Karpas-422 (cell line): Measurements from ENCODE around the gene DHRS7B. TPM values are rescaled to one million over a fixed set of nuclear protein-coding genes. Genes with fewer than 3 reads are reported as not detected.
A peak's percentile ranks its signal among the peaks of the same experiment; 100 is the strongest.

Experiments
- DNase-seq: peaks from one replicate; pipeline ENCODE4 v3.0.0-alpha.2; 2015
- H2AFZ ChIP-seq: fragments of 200-600 bp; sonication (generic); 2 replicates; pipeline ENCODE4 v1.6.1; 2014; ENCODE audit warnings: antibody characterized with exemption, low read length, mixed read lengths
- H3K27ac ChIP-seq: fragments of 200-600 bp; sonication (generic); 2 replicates; pipeline ENCODE4 v1.5.1; 2014; ENCODE audit warnings: mild to moderate bottlenecking, low read length, moderate library complexity
- H3K27me3 ChIP-seq: fragments of 200-600 bp; sonication (generic); 2 replicates; pipeline ENCODE4 v1.6.1; 2014; ENCODE audit warnings: low read length, mixed read lengths
- H3K36me3 ChIP-seq: fragments of 200-600 bp; sonication (generic); 2 replicates; pipeline ENCODE4 v1.6.1; 2014; ENCODE audit warnings: low read length, mixed read lengths; ENCODE audit not compliant: insufficient read depth
- H3K4me1 ChIP-seq: fragments of 200-600 bp; sonication (generic); 2 replicates; pipeline ENCODE4 v1.6.1; 2014; ENCODE audit warnings: mild to moderate bottlenecking, low read length, mixed read lengths
- H3K4me2 ChIP-seq: fragments of 200-600 bp; sonication (generic); 2 replicates; pipeline ENCODE4 v1.6.1; 2014; ENCODE audit warnings: low read length, low read depth, mild to moderate bottlenecking; ENCODE audit not compliant: poor library complexity, severe bottlenecking
- H3K4me3 ChIP-seq: fragments of 200-600 bp; sonication (generic); 2 replicates; pipeline ENCODE4 v1.5.1; 2014; ENCODE audit warnings: mild to moderate bottlenecking, antibody characterized with exemption, low read length, mixed read lengths
- H3K79me2 ChIP-seq: fragments of 200-600 bp; sonication (generic); 2 replicates; pipeline ENCODE4 v1.6.1; 2014; ENCODE audit warnings: mild to moderate bottlenecking, low read length, mixed read lengths
- H3K9ac ChIP-seq: fragments of 200-600 bp; sonication (generic); 2 replicates; pipeline ENCODE4 v1.6.0; 2014; ENCODE audit warnings: low read length
- H3K9me2 ChIP-seq: fragments of 200-600 bp; sonication (generic), shearing (Covaris generic); replicated peaks from 2 replicates; pipeline ENCODE4 v1.6.0; 2014; ENCODE audit warnings: mild to moderate bottlenecking, low read length, moderate library complexity; ENCODE audit not compliant: insufficient read depth
- H3K9me3 ChIP-seq: fragments of 300-700, 200-600 bp; sonication (generic); 2 replicates; pipeline ENCODE4 v1.6.1; 2014; ENCODE audit warnings: low read length, mixed read lengths
- H4K20me1 ChIP-seq: fragments of 200-600 bp; sonication (generic); 2 replicates; pipeline ENCODE4 v1.6.1; 2014; ENCODE audit warnings: mild to moderate bottlenecking, antibody characterized with exemption, low read length, low read depth; ENCODE audit not compliant: insufficient read depth
- total RNA-seq: library from RNA; depleted of rRNA; stranded (reverse); fragments of >200 nt; shearing (Covaris generic); gene quantifications from 2 replicates; pipeline ENCODE4 v1.2.3, GENCODE V29; 2014; ENCODE audit warnings: low replicate concordance

The DHRS7B gene
- total RNA-seq, 1 experiment from 2014 or later, result 2.2 TPM

DNA sequence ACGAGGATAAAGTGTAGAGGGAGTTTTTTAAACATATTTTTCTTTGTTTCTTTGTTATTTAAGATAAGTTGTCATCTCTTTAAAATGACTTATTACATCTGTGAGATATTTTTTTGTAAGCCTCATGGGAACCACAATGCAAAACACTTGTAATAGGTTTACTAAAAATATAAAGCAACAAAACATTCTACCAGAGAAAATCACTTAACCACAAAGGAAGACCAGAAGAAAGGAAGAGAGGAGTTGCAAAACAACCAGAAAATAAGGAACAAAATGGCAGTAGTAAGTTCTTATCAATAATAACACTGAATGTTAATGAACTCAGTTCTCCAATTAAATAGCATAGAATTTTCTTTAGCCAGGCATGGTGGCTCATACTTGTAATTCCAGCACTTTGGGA, 22.9 kb downstream of the DHRS7B start:
- Histone ChIP-seq H4K20me1 (no peaks in the 10 kb centered on the region), H3K9me2 (no peaks in the 10 kb centered on the region), H3K36me3 (no peaks in the 10 kb centered on the region), H3K4me1 (no peaks in the 10 kb centered on the region), H2AFZ (no peak overlapping the region), H3K27ac (no peak overlapping the region), H3K9ac (no peak overlapping the region), H3K4me2 (no peak overlapping the region), H3K9me3 (no peaks in the 10 kb centered on the region), H3K79me2 (no peaks in the 10 kb centered on the region), H3K4me3 (no peak overlapping the region), H3K27me3 (no peaks in the 10 kb centered on the region)
- DNase-seq, result no peak

DNA sequence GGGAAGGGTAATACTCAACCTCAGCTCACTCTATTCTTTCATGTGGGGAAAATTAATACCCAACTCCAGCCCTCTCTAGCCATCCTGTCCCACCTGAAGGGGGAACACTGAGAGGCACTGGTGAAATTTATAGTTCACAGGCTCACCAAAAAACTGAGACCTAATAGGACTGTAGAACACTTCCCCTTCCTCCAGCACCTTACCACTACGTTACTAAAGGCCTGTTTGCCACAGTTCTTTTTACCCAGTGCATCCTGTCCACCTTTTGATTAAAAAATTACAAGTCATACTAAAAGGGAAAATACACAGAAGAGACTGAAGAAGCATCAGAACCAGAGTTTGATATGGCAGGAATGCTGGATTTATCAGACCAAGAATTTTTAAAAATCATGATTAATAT, 26.0 kb downstream of the DHRS7B start:
- H3K9me3 ChIP-seq, result no peaks in the 10 kb centered on the region
- H3K4me3 ChIP-seq, result no peak overlapping the region
- no peaks in the 10 kb centered on the region for H4K20me1 ChIP-seq
- DNase-seq, result no peak
- H2AFZ ChIP-seq, result no peak overlapping the region
- H3K4me2 ChIP-seq, result no peak overlapping the region
- H3K4me1 ChIP-seq, result no peaks in the 10 kb centered on the region
- no peaks in the 10 kb centered on the region for H3K36me3 ChIP-seq
- H3K9me2 ChIP-seq, result no peaks in the 10 kb centered on the region
- H3K27me3 ChIP-seq, result no peaks in the 10 kb centered on the region
- H3K27ac ChIP-seq, result no peak overlapping the region
- no peak overlapping the region for H3K9ac ChIP-seq
- no peaks in the 10 kb centered on the region for H3K79me2 ChIP-seq

DNA sequence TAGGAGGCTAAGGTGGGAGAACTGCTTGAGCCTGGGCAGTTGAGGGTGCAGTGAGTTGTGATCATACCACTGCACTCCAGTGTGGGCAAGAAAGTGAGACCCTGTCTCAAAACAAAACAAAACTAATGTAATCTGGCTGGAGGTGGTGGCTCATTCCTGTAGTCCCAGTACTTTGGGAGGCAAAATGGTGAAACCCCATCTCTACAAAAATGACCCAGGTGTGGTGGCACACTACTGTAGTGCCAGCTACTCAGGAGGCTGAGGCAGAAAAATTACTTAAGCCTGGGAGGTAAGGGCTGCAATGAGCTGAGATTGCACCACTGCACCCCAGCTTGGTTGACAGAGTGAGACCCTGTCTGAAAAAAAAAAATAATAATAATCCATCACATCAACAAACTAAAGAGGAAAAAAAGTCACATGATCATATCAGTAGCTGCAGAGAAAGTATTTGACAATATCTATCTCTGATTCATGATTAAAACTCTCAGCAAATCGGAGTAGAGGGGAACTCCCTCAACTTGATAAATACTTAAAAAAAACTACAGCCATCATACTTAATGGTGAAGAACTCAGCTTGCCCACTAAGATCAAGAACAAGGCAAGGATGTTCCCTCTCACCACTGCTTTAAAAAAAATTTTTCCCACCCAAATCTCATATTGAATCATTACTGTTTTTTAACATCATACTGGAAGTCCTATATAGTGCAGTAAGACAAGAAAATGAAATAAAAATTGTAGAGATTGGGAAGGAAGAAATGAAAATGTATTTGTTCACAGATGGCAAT, 31.0 kb downstream of the DHRS7B start:
- H3K79me2 ChIP-seq, result no peaks in the 10 kb centered on the region
- no peaks in the 10 kb centered on the region for H4K20me1 ChIP-seq
- H3K9me2 ChIP-seq, result no peaks in the 10 kb centered on the region
- H3K4me1 ChIP-seq, result no peaks in the 10 kb centered on the region
- DNase-seq, result no peak
- no peak overlapping the region for H3K27ac ChIP-seq
- H3K36me3 ChIP-seq, result no peaks in the 10 kb centered on the region
- no peak overlapping the region for H3K9ac ChIP-seq
- H2AFZ ChIP-seq, result no peak overlapping the region
- no peak overlapping the region for H3K4me3 ChIP-seq
- no peaks in the 10 kb centered on the region for H3K27me3 ChIP-seq
- H3K9me3 ChIP-seq, result no peaks in the 10 kb centered on the region
- no peak overlapping the region for H3K4me2 ChIP-seq

DNA sequence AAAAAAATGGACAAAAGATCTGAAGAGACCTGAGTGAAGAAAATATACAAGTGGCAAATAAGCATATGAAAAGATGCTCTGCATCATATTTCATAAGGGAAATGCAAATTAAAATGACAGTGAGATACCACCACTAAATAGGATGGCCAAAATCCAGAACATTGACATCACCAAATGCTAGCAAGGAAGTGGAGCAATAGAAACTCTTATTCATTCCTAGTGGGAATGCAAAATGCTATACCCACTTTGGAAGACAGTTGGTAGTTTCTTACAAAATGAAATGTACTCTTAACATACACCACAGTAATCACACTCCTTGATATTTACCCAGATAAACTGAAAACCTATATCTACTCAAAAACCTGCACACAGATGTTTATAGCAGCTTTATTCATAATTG, 33.6 kb downstream of the DHRS7B start:
- no peaks in the 10 kb centered on the region for H3K9me3 ChIP-seq
- no peaks in the 10 kb centered on the region for H3K79me2 ChIP-seq
- H4K20me1 ChIP-seq, result no peaks in the 10 kb centered on the region
- no peak overlapping the region for H3K9ac ChIP-seq
- H2AFZ ChIP-seq, result no peak overlapping the region
- H3K4me3 ChIP-seq, result no peak overlapping the region
- no peak overlapping the region for H3K4me2 ChIP-seq
- DNase-seq, result no peak
- no peaks in the 10 kb centered on the region for H3K9me2 ChIP-seq
- H3K36me3 ChIP-seq, result no peaks in the 10 kb centered on the region
- no peak overlapping the region for H3K27ac ChIP-seq
- no peaks in the 10 kb centered on the region for H3K4me1 ChIP-seq
- H3K27me3 ChIP-seq, result no peaks in the 10 kb centered on the region

DNA sequence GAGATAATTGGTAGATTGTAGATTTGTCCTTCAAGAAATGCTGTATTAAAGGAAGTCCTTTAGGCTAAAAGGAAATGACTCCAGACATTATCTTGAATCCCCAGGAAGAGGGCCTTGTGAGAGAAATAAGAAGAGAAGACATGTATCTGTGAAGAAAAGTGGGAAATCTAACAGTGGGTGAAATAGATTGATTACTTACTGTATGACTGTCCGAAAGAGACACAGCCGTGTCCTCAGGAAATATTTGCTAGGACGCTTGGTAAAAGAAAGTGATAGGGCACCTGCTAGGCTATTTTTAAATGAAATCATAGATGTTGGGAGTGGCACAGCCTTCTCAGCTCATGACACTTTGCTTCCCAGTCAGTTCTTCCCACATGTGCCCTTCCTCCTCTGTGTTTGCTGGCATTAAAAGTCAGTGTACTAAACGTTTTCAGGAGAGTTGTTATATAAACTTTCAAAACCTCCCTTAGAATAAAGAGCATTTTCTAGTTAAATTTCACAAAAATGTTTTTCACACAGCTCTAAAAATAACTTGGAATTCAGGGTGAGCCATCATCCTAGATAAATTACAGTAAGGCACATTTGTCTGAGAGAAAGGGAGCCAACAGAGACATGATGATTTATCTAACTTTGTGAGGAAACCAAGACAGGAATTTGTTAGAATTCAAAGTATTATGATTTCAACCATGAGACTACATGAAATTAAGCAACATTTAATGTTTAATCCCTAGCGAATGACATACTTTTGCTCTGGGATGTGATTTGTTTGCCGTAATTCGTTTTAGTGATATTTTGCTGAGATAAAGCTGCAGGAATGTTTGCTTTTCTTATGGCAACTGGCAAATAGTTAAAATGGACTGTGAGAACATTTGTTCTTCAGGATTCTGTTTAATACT, 35.0 kb downstream of the DHRS7B start:
- Histone ChIP-seq H3K4me3 (no peak overlapping the region), H3K27me3 (no peaks in the 10 kb centered on the region), H3K36me3 (no peaks in the 10 kb centered on the region), H3K9me2 (no peaks in the 10 kb centered on the region), H2AFZ (no peak overlapping the region), H3K27ac (no peak overlapping the region), H3K9me3 (no peaks in the 10 kb centered on the region), H3K4me2 (no peak overlapping the region), H3K4me1 (no peaks in the 10 kb centered on the region), H3K9ac (no peak overlapping the region), H3K79me2 (no peaks in the 10 kb centered on the region), H4K20me1 (no peaks in the 10 kb centered on the region)
- DNase-seq, result no peak

DNA sequence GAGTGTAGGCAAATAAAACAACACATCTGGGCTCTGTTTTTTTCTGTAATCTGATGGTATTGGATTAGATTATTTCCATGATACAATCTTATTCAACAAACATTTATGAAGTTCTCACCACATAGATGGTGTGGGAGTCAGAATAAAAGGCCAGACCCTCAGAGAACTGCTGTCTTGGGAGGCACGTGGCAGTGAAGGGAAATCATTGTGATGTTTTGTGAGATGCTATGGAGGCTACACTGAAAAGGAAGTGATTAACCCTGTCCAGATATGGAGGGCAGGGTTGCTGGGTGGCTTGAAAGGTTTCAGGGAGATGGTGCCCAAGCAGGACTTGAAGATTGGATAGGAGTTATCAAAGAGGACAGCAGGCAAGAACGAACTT, 35.6 kb downstream of the DHRS7B start:
- Histone ChIP-seq H3K9me2 (no peaks in the 10 kb centered on the region), H2AFZ (no peak overlapping the region), H3K36me3 (no peaks in the 10 kb centered on the region), H3K9me3 (no peaks in the 10 kb centered on the region), H3K27me3 (no peaks in the 10 kb centered on the region), H4K20me1 (peaks cover 3% of the 10 kb centered on the region; the same call in 1 of the 2 replicates), H3K4me2 (no peak overlapping the region), H3K27ac (no peak overlapping the region), H3K4me1 (no peaks in the 10 kb centered on the region), H3K9ac (no peak overlapping the region), H3K4me3 (no peak overlapping the region), H3K79me2 (no peaks in the 10 kb centered on the region)
- DNase-seq, result no peak

DNA sequence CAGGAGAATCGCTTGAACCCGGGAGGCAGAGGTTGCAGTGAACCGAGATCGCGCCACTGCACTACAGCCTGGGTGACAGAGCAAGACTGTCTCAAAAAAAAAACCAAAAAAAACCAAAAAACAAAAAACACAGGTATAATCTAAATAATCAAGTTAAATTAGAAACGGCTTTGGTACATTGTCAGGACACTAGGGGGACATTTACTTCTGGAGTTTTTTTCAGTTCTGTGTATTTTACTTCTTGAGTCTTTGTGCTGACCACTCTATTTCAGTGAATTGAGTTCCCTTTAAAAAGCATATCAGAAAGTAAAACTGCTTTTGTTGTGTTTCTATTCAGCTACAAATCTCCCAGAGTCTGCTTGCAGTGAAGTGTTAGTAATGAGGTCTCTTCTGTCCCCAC, 36.3 kb downstream of the DHRS7B start:
- Histone ChIP-seq H4K20me1 (peaks cover 4% of the 10 kb centered on the region; the same call in 1 of the 2 replicates), H3K9me3 (no peaks in the 10 kb centered on the region), H3K79me2 (no peaks in the 10 kb centered on the region), H3K4me1 (no peaks in the 10 kb centered on the region), H3K4me2 (no peak overlapping the region), H3K36me3 (no peaks in the 10 kb centered on the region), H3K27ac (no peak overlapping the region), H3K9ac (no peak overlapping the region), H3K9me2 (no peaks in the 10 kb centered on the region), H3K4me3 (no peak overlapping the region), H3K27me3 (no peaks in the 10 kb centered on the region), H2AFZ (no peak overlapping the region)
- no peak for DNase-seq

DNA sequence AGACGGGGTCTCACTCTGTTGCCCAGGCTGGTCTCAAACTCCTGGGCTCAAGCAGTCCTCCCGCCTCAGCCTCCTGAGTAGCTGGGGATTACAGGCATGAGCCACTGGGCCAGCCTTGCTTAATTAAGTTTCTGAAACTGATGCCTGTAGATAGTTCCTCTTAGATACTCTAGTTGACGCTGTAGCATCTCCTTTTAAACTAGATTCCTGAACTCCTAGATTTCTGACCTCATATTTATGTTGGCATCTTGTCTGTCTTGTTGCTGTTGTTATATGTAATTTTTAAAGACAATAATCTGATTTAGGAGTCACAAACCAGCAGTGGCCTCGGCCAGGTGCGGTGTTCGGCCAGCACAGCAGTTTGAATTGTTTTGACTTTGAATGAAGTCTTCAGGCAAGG, 37.5 kb downstream of the DHRS7B start:
- Histone ChIP-seq H3K27ac (no peak overlapping the region), H3K27me3 (no peaks in the 10 kb centered on the region), H4K20me1 (peaks cover 4% of the 10 kb centered on the region; the same call in 1 of the 2 replicates), H3K4me1 (no peaks in the 10 kb centered on the region), H2AFZ (no peak overlapping the region), H3K9me3 (no peaks in the 10 kb centered on the region), H3K9ac (no peak overlapping the region), H3K4me3 (no peak overlapping the region), H3K36me3 (no peaks in the 10 kb centered on the region), H3K4me2 (no peak overlapping the region), H3K9me2 (no peaks in the 10 kb centered on the region), H3K79me2 (no peaks in the 10 kb centered on the region)
- DNase-seq, result peak; percentile 47
